GM21528 (cell line): ENCODE results near the gene PIMREG.

Experiments used
- ATAC-seq: cut with Tn5 transposase; IDR thresholded peaks from one replicate; pipeline ENCODE4 v1.9.1; 2021; ENCODE audit warnings: mild to moderate bottlenecking, moderate library complexity; ENCODE audit not compliant: unreplicated experiment, low FRiP score

The PIMREG gene

GRCh38 chr17:6437466-6437865, 6.8 kb upstream of the PIMREG start:
- no peak for ATAC-seq

GRCh38 chr17:6437956-6438355, 6.3 kb upstream of the PIMREG start:
- no peak for ATAC-seq

- ATAC-seq = no peak
These were observed 4.3 kb upstream of the PIMREG start for GRCh38 chr17:6439951-6440350.

- ATAC-seq = no peak
These were observed 1.5 kb upstream of the PIMREG start for GRCh38 chr17:6442775-6443174.

GRCh38 chr17:6444571-6445335, 498 bp downstream of the PIMREG start:
- ATAC-seq = no peak

GRCh38 chr17:6446516-6447100, 2.4 kb downstream of the PIMREG start:
- ATAC-seq = no peak

GRCh38 chr17:6448473-6448872, 4.2 kb downstream of the PIMREG start:
- no peak for ATAC-seq

- no peak for ATAC-seq
These were observed 5.1 kb downstream of the PIMREG start for GRCh38 chr17:6449307-6449706.

GRCh38 chr17:6450926-6451832, 6.9 kb downstream of the PIMREG start:
- no peak for ATAC-seq

- ATAC-seq = no peak
These were observed 8.4 kb downstream of the PIMREG start for GRCh38 chr17:6452471-6453266.

GRCh38 chr17:6453279-6454024, 9.2 kb downstream of the PIMREG start:
- no peak for ATAC-seq

- no peak for ATAC-seq
These were observed 10.5 kb downstream of the PIMREG start for GRCh38 chr17:6454495-6455320.

GRCh38 chr17:6455321-6455705, 11.1 kb downstream of the PIMREG start:
- no peak for ATAC-seq

- ATAC-seq = no peak
These were observed 12.1 kb downstream of the PIMREG start for GRCh38 chr17:6456321-6456720.

GRCh38 chr17:6456914-6457687, 12.8 kb downstream of the PIMREG start:
- no peak for ATAC-seq

- no peak for ATAC-seq
These were observed 13.6 kb downstream of the PIMREG start for GRCh38 chr17:6457688-6458459.

GRCh38 chr17:6458460-6458950, 14.2 kb downstream of the PIMREG start:
- ATAC-seq = no peak
